Large intestine (tissue), 12 donors: Measurements from ENCODE around the gene ACSF3. TPM values are rescaled to one million over a fixed set of nuclear protein-coding genes. Genes with fewer than 3 reads are reported as not detected.

Source experiments
- DNase-seq, 2 donors: peaks; one replicate each; pipeline versions ENCODE4 v3.0.0 to v3.0.0-alpha.2; 2013
- H3K27ac ChIP-seq: one replicate; pipeline ENCODE4 v1.5.1; 2013; ENCODE audit warnings: low read length
- H3K27me3 ChIP-seq: 2 replicates; pipeline ENCODE4 v1.6.1; 2013; ENCODE audit warnings: low read length; ENCODE audit not compliant: control insufficient read depth, insufficient read depth
- H3K36me3 ChIP-seq: 2 replicates; pipeline ENCODE4 v1.6.1; 2013; ENCODE audit warnings: low read length; ENCODE audit not compliant: control insufficient read depth, insufficient read depth
- H3K4me1 ChIP-seq: one replicate; pipeline ENCODE4 v1.6.1; 2013; ENCODE audit warnings: low read length; ENCODE audit not compliant: control insufficient read depth, insufficient read depth
- H3K4me3 ChIP-seq: one replicate; pipeline ENCODE4 v1.5.1; 2013; ENCODE audit warnings: low read length
- H3K9me3 ChIP-seq: one replicate; pipeline ENCODE4 v1.6.1; 2013; ENCODE audit warnings: mild to moderate bottlenecking, low read depth, low read length, moderate library complexity; ENCODE audit not compliant: control insufficient read depth
- WGBS: methylation state at CpG from one replicate; pipeline ENCODE4 v1.1.5; 2013; ENCODE audit warnings: low lambda C conversion rate; ENCODE audit not compliant: insufficient coverage; 5-methylcytosine and 5-hydroxymethylcytosine counted together
- long read RNA-seq, 11 donors: transcript quantifications; one replicate each; lab custom pipeline, GENCODE V29; 2026
- polyA plus RNA-seq: library from polyadenylated mRNA; unstranded; fragments of 120-200 nt; gene quantifications from one replicate; pipeline ENCODE4 v1.2.1, GENCODE V29; 2013

Gene ACSF3
- 30.8 TPM for polyA plus RNA-seq
- long read RNA-seq, donor 1, full-length matches to known transcripts, result 12 of 12 reads
- long read RNA-seq, donor 1, partial matches to known transcripts, result 0 of 12 reads
- long read RNA-seq, donor 1, other reads (novel, unspliced or antisense), result 0 of 12 reads
- long read RNA-seq, donor 2, full-length matches to known transcripts, result 40 of 40 reads
- long read RNA-seq, donor 2, partial matches to known transcripts, result 0 of 40 reads
- long read RNA-seq, donor 2, other reads (novel, unspliced or antisense), result 0 of 40 reads
- long read RNA-seq, donor 3, result 0 reads
- long read RNA-seq, donor 4, full-length matches to known transcripts, result 3 of 3 reads
- long read RNA-seq, donor 4, partial matches to known transcripts, result 0 of 3 reads
- long read RNA-seq, donor 4, other reads (novel, unspliced or antisense), result 0 of 3 reads
- long read RNA-seq, donor 5, full-length matches to known transcripts, result 8 of 8 reads
- long read RNA-seq, donor 5, partial matches to known transcripts, result 0 of 8 reads
- long read RNA-seq, donor 5, other reads (novel, unspliced or antisense), result 0 of 8 reads
- long read RNA-seq, donor 6, full-length matches to known transcripts, result 23 of 23 reads
- long read RNA-seq, donor 6, partial matches to known transcripts, result 0 of 23 reads
- long read RNA-seq, donor 6, other reads (novel, unspliced or antisense), result 0 of 23 reads
- long read RNA-seq, donor 7, full-length matches to known transcripts, result 13 of 13 reads
- long read RNA-seq, donor 7, partial matches to known transcripts, result 0 of 13 reads
- long read RNA-seq, donor 7, other reads (novel, unspliced or antisense), result 0 of 13 reads
- long read RNA-seq, donor 8, full-length matches to known transcripts, result 23 of 23 reads
- long read RNA-seq, donor 8, partial matches to known transcripts, result 0 of 23 reads
- long read RNA-seq, donor 8, other reads (novel, unspliced or antisense), result 0 of 23 reads
- long read RNA-seq, donor 9, full-length matches to known transcripts, result 18 of 18 reads
- long read RNA-seq, donor 9, partial matches to known transcripts, result 0 of 18 reads
- long read RNA-seq, donor 9, other reads (novel, unspliced or antisense), result 0 of 18 reads
- long read RNA-seq, donor 10, full-length matches to known transcripts, result 31 of 31 reads
- long read RNA-seq, donor 10, partial matches to known transcripts, result 0 of 31 reads
- long read RNA-seq, donor 10, other reads (novel, unspliced or antisense), result 0 of 31 reads
- long read RNA-seq, donor 11, full-length matches to known transcripts, result 11 of 11 reads
- long read RNA-seq, donor 11, partial matches to known transcripts, result 0 of 11 reads
- long read RNA-seq, donor 11, other reads (novel, unspliced or antisense), result 0 of 11 reads

- Histone ChIP-seq H3K36me3 (peaks cover 4% of the 10 kb centered on the region), H3K4me1 (peaks cover 24% of the 10 kb centered on the region), H3K9me3 (no peaks in the 10 kb centered on the region), H3K4me3 (peak within 1 kb of the TSS; percentile 71), H3K27me3 (peaks cover 43% of the 10 kb centered on the region), H3K27ac (peak within 1 kb of the TSS; percentile 48)
- no CpG with 5 or more reads among the region's 110 CpGs for WGBS
- peak in 1 of 2 donors; percentile 62 for DNase-seq
Measured at GRCh38 chr16:89093602-89094251, at the start of gene ACSF3. ACSF3 (plus strand) TSS chr16:89093852; CDS start chr16:89100682, 6,830 bp downstream.

- no peaks in the 10 kb centered on the region for H3K4me1 ChIP-seq
- peaks cover 34% of the 10 kb centered on the region for H3K27me3 ChIP-seq
- H3K4me3 ChIP-seq, result no peak overlapping the region
- WGBS, result 0% methylated on average over 1 of the region's 29 CpGs
- no peaks in the 10 kb centered on the region for H3K9me3 ChIP-seq
- DNase-seq, result no peak
- no peaks in the 10 kb centered on the region for H3K36me3 ChIP-seq
- no peak overlapping the region for H3K27ac ChIP-seq
Measured at GRCh38 chr16:89044418-89045180, 49.1 kb upstream of the ACSF3 start.

- Histone ChIP-seq H3K27ac (no peak overlapping the region), H3K4me3 (no peak overlapping the region), H3K9me3 (no peaks in the 10 kb centered on the region), H3K36me3 (no peaks in the 10 kb centered on the region), H3K4me1 (no peaks in the 10 kb centered on the region), H3K27me3 (peaks cover 35% of the 10 kb centered on the region)
- 100% methylated on average over 1 of the region's 12 CpGs for WGBS
- no peak for DNase-seq
Measured at GRCh38 chr16:89045181-89045815, 48.4 kb upstream of the ACSF3 start.

DNA sequence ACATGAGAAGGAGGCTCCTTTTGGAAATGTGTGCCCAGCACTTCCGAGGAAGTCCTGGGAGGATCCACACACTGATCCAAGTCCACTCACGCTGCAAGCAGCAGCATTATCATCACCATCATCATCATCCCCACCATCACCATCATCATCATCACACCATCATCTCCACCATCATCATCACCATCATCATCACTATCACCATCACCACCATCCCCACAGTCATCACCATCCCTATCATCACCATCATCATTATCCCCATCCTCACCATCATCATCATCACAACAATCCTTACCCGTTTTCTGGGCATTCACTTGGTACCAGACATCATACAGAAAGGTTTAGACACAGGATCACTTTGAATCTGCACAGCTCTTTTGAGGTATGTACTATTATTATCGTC, 47.8 kb upstream of the ACSF3 start:
- peaks cover 35% of the 10 kb centered on the region for H3K27me3 ChIP-seq
- no peak overlapping the region for H3K4me3 ChIP-seq
- H3K9me3 ChIP-seq, result no peaks in the 10 kb centered on the region
- WGBS, result 63% methylated on average over 1 of the region's 4 CpGs
- no peaks in the 10 kb centered on the region for H3K36me3 ChIP-seq
- no peak for DNase-seq
- H3K27ac ChIP-seq, result no peak overlapping the region
- no peaks in the 10 kb centered on the region for H3K4me1 ChIP-seq

- Histone ChIP-seq H3K27me3 (peaks cover 35% of the 10 kb centered on the region), H3K4me1 (no peaks in the 10 kb centered on the region), H3K4me3 (no peak overlapping the region), H3K9me3 (no peaks in the 10 kb centered on the region), H3K27ac (no peak overlapping the region), H3K36me3 (no peaks in the 10 kb centered on the region)
- no peak for DNase-seq
- no CpG with 5 or more reads among the region's 4 CpGs for WGBS
Measured at GRCh38 chr16:89046491-89046890, 47.2 kb upstream of the ACSF3 start.

GRCh38 chr16:89047331-89048089, 46.1 kb upstream of the ACSF3 start:
- Histone ChIP-seq H3K27me3 (peaks cover 35% of the 10 kb centered on the region), H3K9me3 (peaks cover 5% of the 10 kb centered on the region), H3K36me3 (no peaks in the 10 kb centered on the region), H3K27ac (no peak overlapping the region), H3K4me1 (no peaks in the 10 kb centered on the region), H3K4me3 (no peak overlapping the region)
- no peak for DNase-seq
- no CpG with 5 or more reads among the region's 27 CpGs for WGBS

DNA sequence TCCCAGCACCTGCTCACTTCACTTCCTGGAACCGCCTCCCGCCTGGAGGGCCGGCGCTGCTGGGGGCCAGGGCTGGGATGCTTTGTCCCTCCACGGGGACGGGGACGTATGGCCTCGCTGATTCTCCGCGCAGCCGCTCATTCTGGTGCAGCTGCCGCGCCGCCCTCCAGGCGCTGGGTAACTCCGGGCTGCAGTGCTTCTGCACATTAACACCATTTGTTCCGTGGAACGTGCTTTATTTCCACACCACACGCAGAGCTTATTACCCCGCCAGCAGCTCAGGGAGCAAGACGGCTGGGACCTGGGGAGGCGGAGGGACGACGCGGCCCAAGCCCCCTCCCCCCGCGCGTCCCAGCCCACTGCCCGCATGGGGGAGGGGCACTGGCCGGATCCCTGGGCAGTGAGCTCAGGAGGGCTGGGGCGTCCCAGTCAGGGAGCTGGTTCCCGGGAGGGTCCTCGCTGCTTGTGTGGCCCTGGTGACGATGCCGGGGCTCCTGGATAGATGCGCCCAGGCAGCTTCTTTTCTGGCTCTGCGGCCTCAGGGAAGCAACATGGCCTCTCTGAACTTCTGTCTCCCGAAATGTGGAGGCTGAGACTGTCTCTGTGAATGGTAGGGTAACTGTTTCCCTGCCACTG, 45.4 kb upstream of the ACSF3 start:
- no CpG with 5 or more reads among the region's 38 CpGs for WGBS
- no peak for DNase-seq
- Histone ChIP-seq H3K27me3 (peaks cover 35% of the 10 kb centered on the region), H3K36me3 (no peaks in the 10 kb centered on the region), H3K9me3 (peaks cover 6% of the 10 kb centered on the region), H3K4me1 (no peaks in the 10 kb centered on the region), H3K27ac (no peak overlapping the region), H3K4me3 (no peak overlapping the region)

DNA sequence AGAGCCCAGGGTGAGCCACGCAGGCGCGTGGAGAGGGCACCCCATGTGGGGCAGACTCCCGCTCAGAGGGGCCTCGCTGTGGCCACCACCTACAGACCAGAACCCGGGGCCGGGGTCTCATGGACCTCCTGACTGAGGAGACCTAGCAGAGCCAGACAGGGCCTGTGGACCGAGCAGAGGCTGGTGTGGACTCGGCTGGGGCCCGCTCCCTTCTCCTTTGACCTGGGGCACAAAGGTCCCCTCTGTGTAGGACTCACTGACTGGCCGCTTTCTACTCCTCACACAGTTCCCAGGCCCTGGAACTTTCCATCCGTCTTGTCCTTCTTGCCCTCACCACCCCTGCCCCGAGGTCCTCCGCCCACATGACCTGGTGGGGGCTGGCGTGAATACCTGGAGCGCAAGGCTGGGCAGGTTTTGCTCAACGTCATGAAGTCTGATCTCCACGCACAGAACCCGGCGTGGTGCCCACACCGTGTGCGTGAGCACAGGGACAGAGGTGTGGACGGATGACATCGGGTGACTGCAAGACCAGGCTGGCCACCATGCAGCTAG, 44.7 kb upstream of the ACSF3 start:
- Histone ChIP-seq H3K27me3 (peaks cover 33% of the 10 kb centered on the region), H3K27ac (no peak overlapping the region), H3K9me3 (peaks cover 6% of the 10 kb centered on the region), H3K36me3 (no peaks in the 10 kb centered on the region), H3K4me3 (no peak overlapping the region), H3K4me1 (no peaks in the 10 kb centered on the region)
- WGBS, result no CpG with 5 or more reads among the region's 24 CpGs
- no peak for DNase-seq
